Mucosa of descending colon (tissue), 3 donors: ENCODE results near the gene NKD1. TPM values are rescaled to one million over a fixed set of nuclear protein-coding genes. Genes with fewer than 3 reads are reported as not detected.

Experiments used
- ATAC-seq: fragments of 200-7000 bp; cut with Tn5 transposase; one replicate; pipeline ENCODE4 v1.9.1; 2020; ENCODE audit warnings: mild to moderate bottlenecking, moderate library complexity
- DNase-seq, 3 donors: peaks; one replicate each; pipeline ENCODE4 v3.0.0-alpha.2; 2020
- H3K36me3 ChIP-seq: fragments of 200-600 bp; one replicate; pipeline ENCODE4 v1.8.0; 2021; ENCODE audit warnings: low read depth, mild to moderate bottlenecking
- H3K4me1 ChIP-seq: fragments of 200-600 bp; one replicate; pipeline ENCODE4 v1.8.0; 2021; ENCODE audit warnings: low read depth, mild to moderate bottlenecking
- H3K4me3 ChIP-seq: fragments of 200-600 bp; one replicate; pipeline ENCODE4 v1.8.0; 2021; ENCODE audit warnings: mild to moderate bottlenecking
- H3K9me3 ChIP-seq: fragments of 200-600 bp; one replicate; pipeline ENCODE4 v1.8.0; 2021; ENCODE audit warnings: mild to moderate bottlenecking
- intact Hi-C, 2 donors: fragments of 100-400 bp; cut with DNase I in 1 of 2; cut with micrococcal nuclease in 1 of 2; formaldehyde crosslinking; loops; one replicate each; pipeline versions ENCODE4 v1.11.0 to v1.11.1; 2022; cut with DNase I, micrococcal nuclease
- total RNA-seq, 3 donors: library from RNA; stranded (reverse); fragmentation: NEBNext Ultra II Directional in 2 of 3; extraction: Animal tissue kit (Norgen Biotek cat#: 25700) in 2 of 3; gene quantifications; one replicate each; pipeline versions ENCODE4 v1.2.1 to v1.2.4, GENCODE V29; 2021 to 2023
- TF ChIP-seq, protein P1 (sequence below): fragments of 200-600 bp; IDR thresholded peaks from one replicate; pipeline ENCODE4 v1.8.0; 2022; ENCODE audit warnings: antibody characterized with exemption, mild to moderate bottlenecking
- donor health status: DM: no; HTN: no; CAD: no; lungs with moderate emphysema.
- donor health status: DM: no; HTN: no; CAD: no.
- donor health status: DM: no; HTN: yes; CAD: no.

NKD1 gene
- total RNA-seq, 3 donors from 2014 or later = 1.6 to 28.0 (median 3.2) TPM

DNA sequence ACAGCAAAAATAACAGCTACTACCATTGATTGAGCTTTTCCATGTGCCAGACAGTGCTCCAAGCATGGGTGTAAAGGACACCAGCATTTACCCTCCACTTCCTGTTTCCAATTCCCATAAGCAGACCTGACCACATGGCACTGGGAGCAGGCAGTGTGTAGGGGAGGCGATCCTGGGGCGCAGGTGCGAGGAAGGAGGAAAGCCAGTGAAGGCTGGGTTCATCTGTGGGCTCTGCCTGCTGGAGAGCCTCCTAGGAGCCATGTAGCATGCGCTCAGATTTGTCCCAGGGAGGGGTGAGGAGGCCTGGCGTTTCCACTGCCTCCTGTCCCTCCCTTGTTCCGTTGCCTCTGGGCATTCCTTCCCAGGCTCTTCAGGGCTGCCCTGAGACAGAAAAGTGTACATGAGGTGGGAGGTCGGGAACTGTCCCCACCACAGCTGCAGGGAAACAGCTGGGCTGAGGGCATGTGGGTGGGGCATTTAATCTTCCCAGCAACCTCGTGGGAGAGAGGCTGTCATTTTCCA lies 76.3 kb downstream of the NKD1 start:
- no peaks in the 10 kb centered on the region for H3K36me3 ChIP-seq
- TF ChIP-seq, protein P1, sequence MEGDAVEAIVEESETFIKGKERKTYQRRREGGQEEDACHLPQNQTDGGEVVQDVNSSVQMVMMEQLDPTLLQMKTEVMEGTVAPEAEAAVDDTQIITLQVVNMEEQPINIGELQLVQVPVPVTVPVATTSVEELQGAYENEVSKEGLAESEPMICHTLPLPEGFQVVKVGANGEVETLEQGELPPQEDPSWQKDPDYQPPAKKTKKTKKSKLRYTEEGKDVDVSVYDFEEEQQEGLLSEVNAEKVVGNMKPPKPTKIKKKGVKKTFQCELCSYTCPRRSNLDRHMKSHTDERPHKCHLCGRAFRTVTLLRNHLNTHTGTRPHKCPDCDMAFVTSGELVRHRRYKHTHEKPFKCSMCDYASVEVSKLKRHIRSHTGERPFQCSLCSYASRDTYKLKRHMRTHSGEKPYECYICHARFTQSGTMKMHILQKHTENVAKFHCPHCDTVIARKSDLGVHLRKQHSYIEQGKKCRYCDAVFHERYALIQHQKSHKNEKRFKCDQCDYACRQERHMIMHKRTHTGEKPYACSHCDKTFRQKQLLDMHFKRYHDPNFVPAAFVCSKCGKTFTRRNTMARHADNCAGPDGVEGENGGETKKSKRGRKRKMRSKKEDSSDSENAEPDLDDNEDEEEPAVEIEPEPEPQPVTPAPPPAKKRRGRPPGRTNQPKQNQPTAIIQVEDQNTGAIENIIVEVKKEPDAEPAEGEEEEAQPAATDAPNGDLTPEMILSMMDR = no peak
- H3K4me3 ChIP-seq = no peak overlapping the region
- H3K9me3 ChIP-seq = no peaks in the 10 kb centered on the region
- ATAC-seq (no peak), DNase-seq (no peak)
- H3K4me1 ChIP-seq = peaks cover 7% of the 10 kb centered on the region
- intact Hi-C loops = no loop called here

DNA sequence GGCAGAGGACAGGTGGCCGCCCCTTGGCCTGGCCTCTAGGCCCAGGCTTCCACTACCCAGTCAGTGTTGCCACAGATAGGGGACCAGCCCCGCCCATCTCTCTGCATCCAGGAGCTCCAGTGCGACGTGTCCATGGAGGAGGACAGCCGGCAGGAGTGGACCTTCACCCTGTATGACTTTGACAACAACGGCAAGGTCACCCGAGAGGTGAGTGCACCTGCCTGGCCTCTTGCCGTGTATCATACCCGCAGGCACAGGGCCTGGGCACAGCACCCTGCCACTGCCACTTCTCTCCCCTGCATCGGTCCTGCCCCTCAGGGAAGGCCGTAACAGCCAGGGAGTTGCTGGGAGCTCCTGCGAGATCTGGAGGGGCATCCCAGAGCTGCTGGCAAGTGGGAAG lies 77.2 kb downstream of the NKD1 start:
- TF ChIP-seq, protein P1 = no peak
- no peaks in the 10 kb centered on the region for H3K36me3 ChIP-seq
- ATAC-seq (no peak), DNase-seq (no peak)
- intact Hi-C loops = no loop called here
- no peaks in the 10 kb centered on the region for H3K9me3 ChIP-seq
- no peak overlapping the region for H3K4me3 ChIP-seq
- H3K4me1 ChIP-seq = peaks cover 7% of the 10 kb centered on the region

DNA sequence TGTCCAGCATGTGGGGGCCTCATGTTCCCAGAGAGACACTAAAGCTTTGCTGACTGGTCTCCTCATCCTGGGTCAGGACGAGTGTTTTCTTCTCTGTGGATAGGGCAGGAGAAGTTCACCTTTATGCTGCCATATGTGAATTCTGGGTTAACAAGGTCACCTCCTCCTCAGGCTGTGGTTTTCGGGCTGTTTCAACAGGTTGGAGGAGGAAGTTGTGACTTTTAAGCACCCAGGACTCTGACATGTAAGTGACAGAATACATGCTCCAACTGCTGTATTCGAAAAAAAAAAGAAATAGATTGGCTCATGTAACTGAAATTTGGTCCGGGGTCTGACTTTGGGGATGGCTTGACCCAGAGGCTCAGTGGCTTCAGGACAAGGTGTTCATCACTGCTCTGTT lies 78.7 kb downstream of the NKD1 start:
- peaks cover 7% of the 10 kb centered on the region for H3K4me1 ChIP-seq
- DNase-seq (no peak), ATAC-seq (no peak)
- TF ChIP-seq, protein P1 = no peak
- intact Hi-C loops = no loop called here
- no peaks in the 10 kb centered on the region for H3K36me3 ChIP-seq
- no peaks in the 10 kb centered on the region for H3K9me3 ChIP-seq
- H3K4me3 ChIP-seq = no peak overlapping the region

DNA sequence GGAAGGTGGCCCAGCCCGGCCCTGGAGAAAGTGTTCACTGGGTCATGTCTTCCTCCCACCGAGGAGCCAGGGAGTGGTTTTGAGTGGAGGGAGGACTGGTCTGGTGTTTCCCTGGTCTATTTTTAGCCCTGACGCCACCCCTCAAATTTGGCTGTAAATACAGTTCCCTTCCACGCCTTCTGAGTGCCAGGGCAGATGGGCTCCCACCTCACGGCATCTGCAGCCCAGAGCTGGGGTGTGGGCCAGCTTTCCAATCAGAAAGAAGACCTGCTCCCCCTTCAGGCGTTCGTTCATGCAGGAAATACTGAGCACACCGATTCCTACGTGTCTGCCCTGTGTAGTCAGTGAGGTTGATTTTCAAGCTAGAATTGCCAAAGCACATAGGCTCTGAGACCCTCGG lies 79.2 kb downstream of the NKD1 start:
- intact Hi-C loops = no loop called here
- H3K9me3 ChIP-seq = no peaks in the 10 kb centered on the region
- TF ChIP-seq, protein P1 = no peak
- DNase-seq (peak in 1 of 3 donors; percentile 40), ATAC-seq (peak; percentile 31)
- H3K4me3 ChIP-seq = no peak overlapping the region
- H3K36me3 ChIP-seq = no peaks in the 10 kb centered on the region
- peaks cover 7% of the 10 kb centered on the region for H3K4me1 ChIP-seq

DNA sequence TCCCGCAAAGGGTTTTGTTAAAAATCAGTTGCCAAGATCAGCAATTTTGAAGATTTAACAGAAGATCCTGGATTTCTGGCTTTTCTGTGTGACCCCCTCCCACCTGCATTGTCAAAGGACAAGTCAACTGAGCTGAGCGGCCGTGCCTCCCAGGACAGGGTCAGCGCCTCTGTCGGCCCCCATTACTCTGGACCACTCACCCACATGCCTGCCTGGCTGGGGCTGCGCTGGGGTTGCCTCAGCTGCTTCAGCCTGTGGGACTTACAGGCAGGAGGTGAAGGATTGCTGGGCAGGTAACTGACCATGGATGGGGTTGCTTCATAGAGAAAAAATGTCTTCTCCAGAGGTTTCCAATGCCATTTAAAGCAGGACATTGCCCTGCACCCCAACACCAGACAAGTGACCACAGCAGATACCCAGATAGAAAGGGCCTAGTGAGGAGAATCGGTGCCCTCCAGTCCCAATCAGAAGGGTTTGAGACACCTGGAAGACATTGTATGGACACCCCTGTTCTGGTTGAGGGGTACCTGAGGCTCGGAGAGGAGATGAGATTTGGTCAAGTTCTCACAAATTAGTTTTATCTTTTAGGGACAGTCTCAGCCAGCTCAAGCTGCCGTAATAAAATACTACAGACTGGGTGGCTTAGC lies 80.1 kb downstream of the NKD1 start:
- ATAC-seq (no peak), DNase-seq (no peak)
- H3K4me3 ChIP-seq = no peak overlapping the region
- peaks cover 7% of the 10 kb centered on the region for H3K4me1 ChIP-seq
- no peaks in the 10 kb centered on the region for H3K9me3 ChIP-seq
- intact Hi-C loops = no loop called here
- TF ChIP-seq, protein P1 = no peak
- no peaks in the 10 kb centered on the region for H3K36me3 ChIP-seq
